IMR-90 (cell line): ENCODE measurements around the gene ZBTB44. TPM values are rescaled to one million over a fixed set of nuclear protein-coding genes. Genes with fewer than 3 reads are reported as not detected.

Experiments
- ATAC-seq: fragments of 200-7000 bp; cut with Tn5 transposase; 2 replicates; pipeline ENCODE4 v1.9.1; 2020; ENCODE audit warnings: low read depth, mild to moderate bottlenecking, moderate library complexity
- BruUV-seq: library from RNA; stranded (reverse); fragments of 400-500 nt; replicated peaks from 2 replicates; lab custom pipeline; 2021; lab: Mats Ljungman, UMichigan
- CTCF ChIA-PET: fragments of 300-600 bp; formaldehyde crosslinking; extraction: SDS; loops from one replicate; lab custom pipeline; 2021; ENCODE audit warnings: antibody characterized with exemption; lab: Yijun Ruan, JAX
- POLR2A ChIA-PET: fragments of 300-600 bp; sonication (Branson Sonifier 250); formaldehyde crosslinking; loops from one replicate; lab custom pipeline; 2022; ENCODE audit warnings: antibody characterized with exemption; ENCODE audit not compliant: unreplicated experiment; lab: Charles Lee
- DNase-seq: peaks from one replicate; pipeline ENCODE4 v3.0.0; 2013
- H2AFZ ChIP-seq: replicated peaks from 2 replicates; pipeline ENCODE3; 2013; ENCODE audit warnings: low read length, mild to moderate bottlenecking; ENCODE audit not compliant: poor library complexity
- H2AK5ac ChIP-seq: 2 replicates; pipeline ENCODE4 v1.6.1; 2013; ENCODE audit warnings: low read depth, low read length, inconsistent platforms
- H2AK9ac ChIP-seq: replicated peaks from 2 replicates; pipeline ENCODE3; 2013; ENCODE audit warnings: mild to moderate bottlenecking, low read depth, low read length, moderate library complexity; ENCODE audit not compliant: poor library complexity
- H2BK120ac ChIP-seq: 2 replicates; pipeline ENCODE4 v1.6.1; 2013; ENCODE audit warnings: low read depth, low read length, inconsistent platforms
- H2BK15ac ChIP-seq: 3 replicates; pipeline ENCODE4 v1.6.1; 2013; ENCODE audit warnings: low read depth, low read length, inconsistent platforms
- H2BK20ac ChIP-seq: 2 replicates; pipeline ENCODE4 v1.6.1; 2013; ENCODE audit warnings: low read depth, mild to moderate bottlenecking, inconsistent platforms, low read length, moderate library complexity
- H2BK5ac ChIP-seq: 2 replicates; pipeline ENCODE4 v1.6.1; 2013; ENCODE audit warnings: mild to moderate bottlenecking, low read depth, low read length, inconsistent platforms; ENCODE audit not compliant: poor library complexity, severe bottlenecking
- H3K14ac ChIP-seq: replicated peaks from 2 replicates; pipeline ENCODE4 v1.6.1; 2013; ENCODE audit warnings: low read depth, low read length, inconsistent platforms
- H3K18ac ChIP-seq: 2 replicates; pipeline ENCODE4 v1.6.1; 2013; ENCODE audit warnings: low read depth, low read length, control low read depth
- H3K23ac ChIP-seq: 2 replicates; pipeline ENCODE4 v1.6.1; 2013; ENCODE audit warnings: low read depth, low read length, inconsistent platforms
- H3K27ac ChIP-seq: 2 replicates; pipeline ENCODE4 v1.5.1; 2013; ENCODE audit warnings: mild to moderate bottlenecking, control low read depth, low read length; ENCODE audit not compliant: insufficient read depth
- H3K27me3 ChIP-seq: 2 replicates; pipeline ENCODE4 v1.6.1; 2013; ENCODE audit warnings: low read length; ENCODE audit not compliant: control insufficient read depth, insufficient read depth
- H3K36me3 ChIP-seq: 2 replicates; pipeline ENCODE4 v1.6.1; 2013; ENCODE audit warnings: low read length, mixed read lengths; ENCODE audit not compliant: control insufficient read depth, insufficient read depth
- H3K4ac ChIP-seq: 2 replicates; pipeline ENCODE4 v1.6.1; 2013; ENCODE audit warnings: low read depth, low read length, inconsistent platforms
- H3K4me1 ChIP-seq: 2 replicates; pipeline ENCODE4 v1.6.1; 2013; ENCODE audit warnings: low read length, mixed read lengths; ENCODE audit not compliant: control insufficient read depth, insufficient read depth
- H3K4me2 ChIP-seq: 2 replicates; pipeline ENCODE4 v1.6.1; 2013; ENCODE audit warnings: low read depth, mild to moderate bottlenecking, control low read depth, low read length, moderate library complexity
- H3K4me3 ChIP-seq: 2 replicates; pipeline ENCODE4 v1.5.1; 2013; ENCODE audit warnings: low read depth, mild to moderate bottlenecking, control low read depth, low read length, moderate library complexity; ENCODE audit not compliant: insufficient read depth
- H3K56ac ChIP-seq: 2 replicates; pipeline ENCODE4 v1.6.1; 2013; ENCODE audit warnings: low read length, inconsistent platforms; ENCODE audit not compliant: insufficient read depth; ENCODE audit errors: extremely low read depth
- H3K79me1 ChIP-seq, 2 experiments: 2 replicates each; pipeline ENCODE4 v1.6.1; 2013; ENCODE audit warnings: low read length in 2 of 2, inconsistent platforms in 1 of 2, low read depth in 1 of 2
- H3K9ac ChIP-seq: 2 replicates; pipeline ENCODE4 v1.6.1; 2013; ENCODE audit warnings: low read depth, low read length, control low read depth
- H3K9me1 ChIP-seq: 2 replicates; pipeline ENCODE4 v1.6.1; 2013; ENCODE audit warnings: low read length, inconsistent platforms; ENCODE audit not compliant: insufficient read depth
- H3K9me3 ChIP-seq: 2 replicates; pipeline ENCODE4 v1.6.1; 2013; ENCODE audit warnings: low read length; ENCODE audit not compliant: control insufficient read depth, insufficient read depth
- H4K20me1 ChIP-seq: 2 replicates; pipeline ENCODE4 v1.6.1; 2013; ENCODE audit warnings: low read length, inconsistent platforms; ENCODE audit not compliant: insufficient read depth
- H4K5ac ChIP-seq: 2 replicates; pipeline ENCODE4 v1.6.1; 2013; ENCODE audit warnings: mild to moderate bottlenecking, low read depth, low read length, control low read depth
- H4K8ac ChIP-seq, 2 experiments: 2 replicates each; pipeline ENCODE4 v1.6.1; 2013; ENCODE audit warnings: low read depth in 2 of 2, low read length in 2 of 2, control low read depth in 1 of 2, inconsistent platforms in 1 of 2
- H4K91ac ChIP-seq: 2 replicates; pipeline ENCODE4 v1.6.1; 2013; ENCODE audit warnings: low read depth, low read length, inconsistent platforms; ENCODE audit not compliant: insufficient read depth
- FOS ChIP-seq: fragments of 150-350 bp; IDR thresholded peaks from 2 replicates; pipeline ENCODE4 v1.6.1; 2016; ENCODE audit warnings: low read depth, low read length
- POLR2A ChIP-seq: IDR thresholded peaks from 2 replicates; pipeline ENCODE4 v1.6.1; 2012; ENCODE audit warnings: mild to moderate bottlenecking, low read depth, low read length
- WGBS, 2 experiments: methylation state at CpG; one replicate each; pipeline versions ENCODE4 v1.1.5 to v1.1.7; 2013; ENCODE audit warnings: missing lambda C conversion rate in 2 of 2; ENCODE audit not compliant: insufficient read length in 1 of 2; ENCODE audit errors: extremely low coverage in 2 of 2; 5-methylcytosine and 5-hydroxymethylcytosine counted together
- dilution Hi-C: fragments of 300-500 bp; cut with HindIII; formaldehyde crosslinking; loops from one replicate; pipeline ENCODE4 v1.14.3; 2018; ENCODE audit warnings: low sequenced_read_pairs; ENCODE audit not compliant: unreplicated experiment
- in situ Hi-C: fragments of 300-500 bp; cut with MboI; formaldehyde crosslinking; loops from 3 replicates; pipeline ENCODE4 v1.14.3; 2019; ENCODE audit warnings: low sequenced_read_pairs, inconsistent platforms, mixed read lengths
- intact Hi-C: fragments of 100-400 bp; cut with micrococcal nuclease; formaldehyde crosslinking; loops from 2 replicates; pipeline ENCODE4 v1.10.0; 2022
- polyA plus RNA-seq, 3 experiments: library from polyadenylated mRNA; depleted of rRNA; stranded (reverse); fragments of >200 nt; gene quantifications; 2 replicates each; pipeline ENCODE4 v1.2.3, GENCODE V29; 2012; ENCODE audit warnings: low replicate concordance in 1 of 3
- total RNA-seq: library from RNA; depleted of rRNA; stranded (reverse); fragments of >200 nt; gene quantifications from 2 replicates; pipeline ENCODE4 v1.2.3, GENCODE V29; 2012

The ZBTB44 gene
- total and polyA plus RNA-seq, 2 of the 4 experiments (the other 2 are of a cell fraction) = 6.9 to 23.3 TPM

DNA sequence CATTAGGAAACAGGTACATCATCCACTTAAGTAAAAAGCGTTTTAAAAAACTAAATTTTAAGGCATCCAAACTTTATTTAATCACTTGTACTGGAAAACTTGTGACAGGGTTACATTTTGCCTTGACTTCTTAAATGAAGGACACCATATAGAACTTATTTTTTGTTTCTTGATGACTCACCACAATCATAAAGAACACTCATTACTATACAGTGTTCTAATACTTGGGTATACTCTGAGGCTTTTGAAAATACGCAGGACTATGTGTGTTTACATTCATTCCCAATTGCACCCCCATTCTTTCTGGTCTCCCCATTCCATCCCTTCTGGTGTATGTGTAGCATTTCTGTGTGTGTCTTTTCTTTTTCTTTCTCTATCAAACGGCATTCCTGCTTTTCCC is 69.9 kb downstream of the ZBTB44 start:
- Histone ChIP-seq H3K4ac (no peak overlapping the region), H3K56ac (no peak overlapping the region), H2AK9ac (no peak overlapping the region), H3K27me3 (no peaks in the 10 kb centered on the region), H4K5ac (no peak overlapping the region), H2BK120ac (no peak overlapping the region), H3K23ac (no peak overlapping the region), H3K9me3 (no peaks in the 10 kb centered on the region), H3K4me2 (no peak overlapping the region), H4K8ac (no peak overlapping the region), H3K9ac (no peak overlapping the region), H3K36me3 (no peaks in the 10 kb centered on the region), H3K4me3 (no peak overlapping the region), H4K91ac (no peak overlapping the region), H3K4me1 (peaks cover 10% of the 10 kb centered on the region), H4K20me1 (peaks cover 8% of the 10 kb centered on the region; the same call in 1 of the 2 replicates), H2BK5ac (no peak overlapping the region), H2BK20ac (no peak overlapping the region), H3K14ac (no peak overlapping the region), H2AK5ac (no peak overlapping the region), H2BK15ac (no peak overlapping the region), H3K18ac (no peak overlapping the region), H3K27ac (no peak overlapping the region), H3K79me1 (peaks cover 5 to 19% of the 10 kb centered on the region in 2 experiments; a peak in 2 of 4 replicates), H3K9me1 (no peaks in the 10 kb centered on the region; the same call in 1 of the 2 replicates), H2AFZ (no peak overlapping the region)
- DNase-seq = no peak
- ATAC-seq = no peak
- TF ChIP-seq POLR2A = no peak
- TF ChIP-seq FOS = peak; percentile 16; the same call in 1 of the 2 replicates
- no TSS peak for BruUV-seq
- dilution Hi-C loops (no loop called here), intact Hi-C loops (no loop called here), in situ Hi-C loops (no loop called here)
- POLR2A ChIA-PET = no interaction called here
- CTCF ChIA-PET = no interaction called here
- WGBS, 2 experiments = no CpG with 5 or more reads among the region's 3 CpGs
